ENCODE data around the gene PAX5. TPM values are rescaled to one million over a fixed set of nuclear protein-coding genes. Genes with fewer than 3 reads are reported as not detected.
A peak's percentile ranks its signal among the peaks of the same experiment; 100 is the strongest.

PAX5 gene
- total and polyA plus RNA-seq, 4 donors, result 0.08 to 2.3 (median 0.40) TPM

GRCh38 chr9:36911037-36911436, 123.0 kb downstream of the PAX5 start:
- Histone ChIP-seq H3K9me3 (ENCODE audit: control insufficient read depth in 4 of 4, insufficient read depth in 3 of 4, low read length in 3 of 4) (peaks cover 0 to 2% (median 0%) of the 10 kb centered on the region in 4 donors), H3K4me1 (ENCODE audit: control insufficient read depth in 5 of 5, insufficient read depth in 5 of 5, low read length in 5 of 5) (no peaks in the 10 kb centered on the region), H3K36me3 (ENCODE audit: control insufficient read depth in 4 of 4, insufficient read depth in 4 of 4, low read length in 4 of 4) (no peaks in the 10 kb centered on the region), H3K4me3 (no peak overlapping the region), H3K27ac (ENCODE audit: low read depth in 1 of 2, low read length in 1 of 2) (no peak overlapping the region), H3K9ac (ENCODE audit: insufficient read depth in 1 of 2, low read length in 2 of 2) (no peak overlapping the region), H3K27me3 (ENCODE audit: control insufficient read depth in 3 of 3, insufficient read depth in 3 of 3, low read length in 2 of 3) (peaks cover 0 to 3% (median 0%) of the 10 kb centered on the region in 3 donors)
- DNase-seq (no peak), ATAC-seq (ENCODE audit: insufficient read depth, low FRiP score) (no peak)
- TF ChIP-seq CTCF (IDR thresholded peaks at IDR 0.05; ENCODE audit: control extremely low read depth, extremely low read depth), result no peak
- WGBS, 2 donors, result 74 to 91% methylated on average over 6 of the region's 6 CpGs

- Histone ChIP-seq H3K27ac (ENCODE audit: low read depth in 1 of 2, low read length in 1 of 2) (no peak overlapping the region), H3K27me3 (ENCODE audit: control insufficient read depth in 3 of 3, insufficient read depth in 3 of 3, low read length in 2 of 3) (peaks cover 0 to 6% (median 3%) of the 10 kb centered on the region in 3 donors), H3K4me1 (ENCODE audit: control insufficient read depth in 5 of 5, insufficient read depth in 5 of 5, low read length in 5 of 5) (no peaks in the 10 kb centered on the region), H3K9me3 (ENCODE audit: control insufficient read depth in 4 of 4, insufficient read depth in 3 of 4, low read length in 3 of 4) (peaks cover 0 to 2% (median 0%) of the 10 kb centered on the region in 4 donors), H3K9ac (ENCODE audit: insufficient read depth in 1 of 2, low read length in 2 of 2) (no peak overlapping the region), H3K4me3 (no peak overlapping the region), H3K36me3 (ENCODE audit: control insufficient read depth in 4 of 4, insufficient read depth in 4 of 4, low read length in 4 of 4) (no peaks in the 10 kb centered on the region)
- DNase-seq, result peak in 1 of 3 donors; percentile 7
- no peak for TF ChIP-seq CTCF (IDR thresholded peaks at IDR 0.05; ENCODE audit: control extremely low read depth, extremely low read depth)
- ATAC-seq (ENCODE audit: insufficient read depth, low FRiP score), result no peak
- 73 to 88% methylated on average over 6 of the region's 6 CpGs for WGBS, 2 donors
These were observed 127.6 kb downstream of the PAX5 start for GRCh38 chr9:36906492-36906891.

DNA sequence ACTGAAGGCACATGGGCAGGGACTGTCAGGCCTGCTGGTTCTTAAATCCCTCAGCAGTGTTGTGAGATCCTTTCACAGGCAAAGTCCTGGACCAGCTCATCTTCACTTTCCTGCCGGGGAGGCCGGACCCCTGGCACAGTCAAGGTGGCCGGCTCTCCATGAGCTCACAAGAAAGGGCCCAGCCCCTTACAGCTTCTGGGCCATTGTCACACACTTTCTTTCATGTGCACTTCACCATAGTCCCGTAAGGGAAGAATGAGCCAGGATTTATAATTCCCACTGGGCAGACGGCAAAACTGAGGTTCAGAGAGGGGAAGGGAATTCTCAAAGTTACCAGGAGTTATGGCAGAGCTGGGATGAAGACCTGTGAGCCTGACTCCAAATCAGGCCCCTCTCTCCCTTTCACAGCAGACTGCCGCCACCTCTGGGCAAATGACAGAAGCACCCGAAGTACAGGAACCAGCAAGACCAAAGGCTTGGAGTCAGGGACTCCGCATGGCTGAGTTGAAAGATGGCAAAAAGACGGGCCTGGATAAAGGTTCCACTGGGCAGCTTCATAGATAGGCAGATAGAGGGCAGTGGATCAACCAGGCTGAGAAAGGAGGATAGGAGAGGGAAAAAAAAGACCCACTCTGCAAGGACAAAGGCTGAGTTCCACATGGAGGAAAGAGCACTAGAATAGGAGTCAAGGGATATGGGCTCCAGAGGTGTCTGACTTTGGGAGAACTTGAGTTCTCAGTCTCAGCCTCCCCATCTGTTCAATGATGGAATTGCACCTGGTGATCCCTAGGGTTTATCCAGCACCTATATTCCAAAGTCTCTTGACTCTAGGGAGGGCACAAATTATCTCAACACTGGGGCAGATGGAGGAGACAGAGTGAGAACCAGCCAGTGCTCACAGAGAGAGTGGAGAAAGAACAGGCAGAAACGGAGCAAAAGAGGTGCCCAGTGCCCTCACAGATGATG, 128.7 kb downstream of the PAX5 start:
- Histone ChIP-seq H3K4me1 (ENCODE audit: control insufficient read depth in 5 of 5, insufficient read depth in 5 of 5, low read length in 5 of 5) (no peaks in the 10 kb centered on the region), H3K36me3 (ENCODE audit: control insufficient read depth in 4 of 4, insufficient read depth in 4 of 4, low read length in 4 of 4) (no peaks in the 10 kb centered on the region), H3K4me3 (no peak overlapping the region), H3K9me3 (ENCODE audit: control insufficient read depth in 4 of 4, insufficient read depth in 3 of 4, low read length in 3 of 4) (peaks cover 0 to 2% (median 0%) of the 10 kb centered on the region in 4 donors), H3K9ac (ENCODE audit: insufficient read depth in 1 of 2, low read length in 2 of 2) (no peak overlapping the region), H3K27ac (ENCODE audit: low read depth in 1 of 2, low read length in 1 of 2) (no peak overlapping the region), H3K27me3 (ENCODE audit: control insufficient read depth in 3 of 3, insufficient read depth in 3 of 3, low read length in 2 of 3) (peaks cover 0 to 6% (median 3%) of the 10 kb centered on the region in 3 donors)
- DNase-seq, result peak in 1 of 3 donors; percentile 13
- no peak for TF ChIP-seq CTCF (IDR thresholded peaks at IDR 0.05; ENCODE audit: control extremely low read depth, extremely low read depth)
- no peak for ATAC-seq (ENCODE audit: insufficient read depth, low FRiP score)
- 77 to 83% methylated on average over 10 of the region's 10 CpGs for WGBS, 2 donors
